Measurements from ENCODE around the gene TENM4.

Gene TENM4

GRCh38 chr11:79060081-79060953 is 380.5 kb downstream of the TENM4 start:
- H3K36me3 Mint-ChIP-seq: no peaks in the 10 kb centered on the region
- H3K4me1 Mint-ChIP-seq: no peaks in the 10 kb centered on the region
- no peak overlapping the region for H3K4me3 Mint-ChIP-seq
- H3K27me3 Mint-ChIP-seq: peaks cover 2% of the 10 kb centered on the region
- H3K27ac Mint-ChIP-seq: no peak overlapping the region
- H3K9me3 Mint-ChIP-seq: no peaks in the 10 kb centered on the region

- H3K36me3 Mint-ChIP-seq: no peaks in the 10 kb centered on the region
- H3K27me3 Mint-ChIP-seq: peaks cover 2% of the 10 kb centered on the region
- H3K9me3 Mint-ChIP-seq: no peaks in the 10 kb centered on the region
- H3K4me3 Mint-ChIP-seq: no peak overlapping the region
- no peak overlapping the region for H3K27ac Mint-ChIP-seq
- no peaks in the 10 kb centered on the region for H3K4me1 Mint-ChIP-seq
Measured at GRCh38 chr11:79059141-79059540, 381.7 kb downstream of the TENM4 start.

- H3K4me1 Mint-ChIP-seq: no peaks in the 10 kb centered on the region
- no peaks in the 10 kb centered on the region for H3K36me3 Mint-ChIP-seq
- no peak overlapping the region for H3K4me3 Mint-ChIP-seq
Measured at GRCh38 chr11:79055856-79056631, 384.8 kb downstream of the TENM4 start.

GRCh38 chr11:79054636-79055035 is 386.2 kb downstream of the TENM4 start:
- Mint-ChIP-seq H3K4me1 (no peaks in the 10 kb centered on the region), H3K9me3 (no peaks in the 10 kb centered on the region), H3K27me3 (peaks cover 2% of the 10 kb centered on the region), H3K36me3 (no peaks in the 10 kb centered on the region), H3K27ac (no peak overlapping the region), H3K4me3 (no peak overlapping the region)

More at GRCh38 chr11:79055856-79056631, 384.8 kb downstream of the TENM4 start:
- Mint-ChIP-seq H3K9me3 (no peaks in the 10 kb centered on the region), H3K27me3 (peaks cover 2% of the 10 kb centered on the region), H3K27ac (no peak overlapping the region)

- Mint-ChIP-seq H3K9me3 (no peaks in the 10 kb centered on the region), H3K36me3 (no peaks in the 10 kb centered on the region), H3K4me1 (no peaks in the 10 kb centered on the region), H3K27ac (no peak overlapping the region), H3K27me3 (no peaks in the 10 kb centered on the region), H3K4me3 (no peak overlapping the region)
Measured at GRCh38 chr11:79052544-79052943, 388.3 kb downstream of the TENM4 start.

GRCh38 chr11:79050786-79051185 is 390.0 kb downstream of the TENM4 start:
- Mint-ChIP-seq H3K4me3 (no peak overlapping the region), H3K27ac (no peak overlapping the region), H3K36me3 (no peaks in the 10 kb centered on the region), H3K9me3 (no peaks in the 10 kb centered on the region), H3K4me1 (no peaks in the 10 kb centered on the region), H3K27me3 (no peaks in the 10 kb centered on the region)

- Mint-ChIP-seq H3K9me3 (no peaks in the 10 kb centered on the region), H3K27me3 (peaks cover 3% of the 10 kb centered on the region), H3K4me3 (no peak overlapping the region), H3K36me3 (no peaks in the 10 kb centered on the region), H3K4me1 (no peaks in the 10 kb centered on the region), H3K27ac (no peak overlapping the region)
Measured at GRCh38 chr11:79049741-79050179, 391.1 kb downstream of the TENM4 start.

GRCh38 chr11:79047980-79048379 is 392.9 kb downstream of the TENM4 start:
- no peak overlapping the region for H3K4me3 Mint-ChIP-seq
- peaks cover 3% of the 10 kb centered on the region for H3K27me3 Mint-ChIP-seq
- no peak overlapping the region for H3K27ac Mint-ChIP-seq
- no peaks in the 10 kb centered on the region for H3K4me1 Mint-ChIP-seq
- H3K9me3 Mint-ChIP-seq: peaks cover 2% of the 10 kb centered on the region
- H3K36me3 Mint-ChIP-seq: no peaks in the 10 kb centered on the region

GRCh38 chr11:79047321-79047720 is 393.5 kb downstream of the TENM4 start:
- no peak overlapping the region for H3K4me3 Mint-ChIP-seq
- peaks cover 5% of the 10 kb centered on the region for H3K9me3 Mint-ChIP-seq
- no peaks in the 10 kb centered on the region for H3K36me3 Mint-ChIP-seq
- H3K4me1 Mint-ChIP-seq: no peaks in the 10 kb centered on the region
- peaks cover 4% of the 10 kb centered on the region for H3K27me3 Mint-ChIP-seq
- no peak overlapping the region for H3K27ac Mint-ChIP-seq

GRCh38 chr11:79046366-79046765 is 394.5 kb downstream of the TENM4 start:
- peaks cover 4% of the 10 kb centered on the region for H3K27me3 Mint-ChIP-seq

GRCh38 chr11:79045800-79046304 is 395.0 kb downstream of the TENM4 start:
- H3K27me3 Mint-ChIP-seq: peaks cover 4% of the 10 kb centered on the region

More at GRCh38 chr11:79046366-79046765, 394.5 kb downstream of the TENM4 start:
- H3K27ac Mint-ChIP-seq: no peak overlapping the region
- H3K9me3 Mint-ChIP-seq: peaks cover 5% of the 10 kb centered on the region
- no peaks in the 10 kb centered on the region for H3K36me3 Mint-ChIP-seq
- H3K4me3 Mint-ChIP-seq: no peak overlapping the region
- no peaks in the 10 kb centered on the region for H3K4me1 Mint-ChIP-seq

GRCh38 chr11:79045018-79045799 is 395.6 kb downstream of the TENM4 start:
- Mint-ChIP-seq H3K36me3 (no peaks in the 10 kb centered on the region), H3K9me3 (peaks cover 5% of the 10 kb centered on the region), H3K4me3 (no peak overlapping the region), H3K27me3 (peaks cover 4% of the 10 kb centered on the region), H3K4me1 (no peaks in the 10 kb centered on the region), H3K27ac (no peak overlapping the region)

More at GRCh38 chr11:79045800-79046304, 395.0 kb downstream of the TENM4 start:
- Mint-ChIP-seq H3K36me3 (no peaks in the 10 kb centered on the region), H3K4me1 (no peaks in the 10 kb centered on the region), H3K27ac (no peak overlapping the region), H3K4me3 (no peak overlapping the region), H3K9me3 (peaks cover 5% of the 10 kb centered on the region)

- H3K36me3 Mint-ChIP-seq: no peaks in the 10 kb centered on the region
- peaks cover 5% of the 10 kb centered on the region for H3K9me3 Mint-ChIP-seq
- no peak overlapping the region for H3K4me3 Mint-ChIP-seq
- no peak overlapping the region for H3K27ac Mint-ChIP-seq
- no peaks in the 10 kb centered on the region for H3K4me1 Mint-ChIP-seq
- H3K27me3 Mint-ChIP-seq: peaks cover 4% of the 10 kb centered on the region
Measured at GRCh38 chr11:79044201-79044600, 396.6 kb downstream of the TENM4 start.

GRCh38 chr11:79043726-79044125 is 397.1 kb downstream of the TENM4 start:
- H3K27ac Mint-ChIP-seq: no peak overlapping the region
- peaks cover 5% of the 10 kb centered on the region for H3K9me3 Mint-ChIP-seq
- peaks cover 4% of the 10 kb centered on the region for H3K27me3 Mint-ChIP-seq
- H3K4me1 Mint-ChIP-seq: no peaks in the 10 kb centered on the region
- no peak overlapping the region for H3K4me3 Mint-ChIP-seq
- H3K36me3 Mint-ChIP-seq: no peaks in the 10 kb centered on the region

- no peak overlapping the region for H3K4me3 Mint-ChIP-seq
- peaks cover 5% of the 10 kb centered on the region for H3K9me3 Mint-ChIP-seq
- H3K27ac Mint-ChIP-seq: no peak overlapping the region
- peaks cover 4% of the 10 kb centered on the region for H3K27me3 Mint-ChIP-seq
- no peaks in the 10 kb centered on the region for H3K36me3 Mint-ChIP-seq
- H3K4me1 Mint-ChIP-seq: no peaks in the 10 kb centered on the region
Measured at GRCh38 chr11:79042824-79043223, 398.0 kb downstream of the TENM4 start.
